ENCODE results near the gene HYAL4.
"Not testable (repeated sequence)": the region's sequence is repeated elsewhere in the genome, so short reads cannot be mapped to it uniquely, and the experiment has no call there.

The HYAL4 gene

DNA sequence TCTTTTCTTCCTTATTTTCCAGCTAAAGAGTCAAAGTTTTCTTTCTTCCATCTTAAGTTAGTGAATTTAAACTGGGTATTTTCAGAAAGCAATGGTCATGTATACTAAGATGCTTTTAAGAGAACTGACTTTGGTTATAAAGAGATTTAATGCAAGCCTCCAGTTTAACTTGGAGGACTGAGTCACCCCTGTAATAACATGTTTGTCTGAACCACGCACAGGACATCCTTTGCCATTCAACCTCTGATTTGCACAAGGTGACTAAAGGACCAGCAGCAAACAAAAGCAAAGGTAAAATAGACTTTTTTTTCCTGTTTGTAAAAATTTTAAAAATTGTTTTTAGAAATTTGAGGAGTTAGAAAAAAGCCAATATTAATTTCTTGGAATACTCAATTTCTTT, 2.9 kb downstream of the HYAL4 start:
- no peaks in the 10 kb centered on the region for H3K9me3 ChIP-seq (ENCODE audit: control insufficient read depth in 2 of 2, low read length in 2 of 2)
- H3K27ac ChIP-seq (ENCODE audit: low read length): no peak overlapping the region
- H3K9ac ChIP-seq (ENCODE audit: low read length in 2 of 2): no peak overlapping the region
- H3K36me3 ChIP-seq (ENCODE audit: control insufficient read depth in 2 of 2, insufficient read depth in 2 of 2, low read length in 2 of 2): no peaks in the 10 kb centered on the region
- no peaks in the 10 kb centered on the region for H3K27me3 ChIP-seq (ENCODE audit: control insufficient read depth in 1 of 2, insufficient read depth in 2 of 2, low read length in 2 of 2)
- H3K4me3 ChIP-seq (ENCODE audit: low read length in 2 of 2): no peak overlapping the region
- H3K4me1 ChIP-seq (ENCODE audit: control insufficient read depth, insufficient read depth, low read length): no peaks in the 10 kb centered on the region

DNA sequence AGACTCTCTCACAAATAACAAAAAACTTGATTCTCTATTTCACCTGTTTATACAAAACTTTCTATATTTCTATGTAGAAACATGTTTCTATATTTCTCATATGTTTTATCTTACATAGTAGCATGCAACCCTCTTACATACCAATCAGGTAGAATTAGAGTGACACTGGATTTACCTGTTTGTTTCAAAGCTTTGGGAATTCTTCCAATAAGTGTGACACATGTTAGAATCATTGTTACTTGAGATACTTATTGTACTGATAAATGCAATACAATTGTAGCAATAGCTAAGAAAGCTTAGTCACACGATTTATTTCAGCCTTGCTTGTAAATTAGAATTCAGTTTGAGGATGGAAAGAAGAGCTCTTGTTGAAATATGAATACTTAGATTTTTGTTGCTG, 4.9 kb downstream of the HYAL4 start:
- no peaks in the 10 kb centered on the region for H3K27me3 ChIP-seq (ENCODE audit: control insufficient read depth in 1 of 2, insufficient read depth in 2 of 2, low read length in 2 of 2)
- no peak overlapping the region for H3K4me3 ChIP-seq (ENCODE audit: low read length in 2 of 2)
- no peak overlapping the region for H3K9ac ChIP-seq (ENCODE audit: low read length in 2 of 2)
- H3K36me3 ChIP-seq (ENCODE audit: control insufficient read depth in 2 of 2, insufficient read depth in 2 of 2, low read length in 2 of 2): no peaks in the 10 kb centered on the region
- no peaks in the 10 kb centered on the region for H3K9me3 ChIP-seq (ENCODE audit: control insufficient read depth in 2 of 2, low read length in 2 of 2)
- no peak overlapping the region for H3K27ac ChIP-seq (ENCODE audit: low read length)
- H3K4me1 ChIP-seq (ENCODE audit: control insufficient read depth, insufficient read depth, low read length): no peaks in the 10 kb centered on the region

DNA sequence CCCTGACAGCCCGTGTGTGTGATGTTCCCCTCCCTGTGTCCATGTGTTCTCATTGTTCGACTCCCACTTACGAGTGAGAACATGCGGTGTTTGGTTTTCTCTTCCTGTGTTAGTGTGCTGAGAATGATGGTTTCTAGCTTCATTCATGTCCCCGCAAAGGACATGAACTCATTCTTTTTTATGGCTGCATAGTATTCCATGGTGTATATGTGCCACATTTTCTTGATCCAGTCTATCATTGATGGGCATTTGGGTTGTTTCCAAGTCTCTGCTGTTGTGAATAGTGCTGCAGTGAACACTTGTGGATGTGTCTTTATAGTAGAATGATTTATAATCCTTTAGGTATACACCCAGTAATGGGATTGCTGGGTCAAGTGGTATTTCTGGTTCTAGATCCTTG, 6.4 kb downstream of the HYAL4 start:
- H3K4me1 ChIP-seq (ENCODE audit: control insufficient read depth, insufficient read depth, low read length); H3K27me3 ChIP-seq (ENCODE audit: control insufficient read depth in 1 of 2, insufficient read depth in 2 of 2, low read length in 2 of 2): not testable (repeated sequence)

DNA sequence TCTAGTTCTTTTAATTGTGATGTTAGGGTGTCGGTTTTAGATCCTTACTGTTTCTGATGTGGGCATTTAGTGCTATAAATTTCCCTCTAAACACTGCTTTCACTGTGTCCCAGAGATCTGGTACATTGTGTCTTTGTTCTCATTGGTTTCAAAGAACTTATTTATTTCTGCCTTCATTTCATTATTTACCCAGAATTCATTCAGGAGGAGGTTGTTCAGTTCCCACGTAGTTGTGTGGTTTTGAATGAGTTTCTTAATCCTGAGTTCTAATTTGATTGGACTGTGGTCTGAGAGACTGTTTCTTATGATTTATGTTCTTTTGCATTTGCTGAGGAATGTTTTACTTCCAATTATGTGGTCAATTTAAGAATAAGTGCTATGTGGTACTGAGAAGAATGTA, 9.3 kb downstream of the HYAL4 start:
- H3K27me3 ChIP-seq (ENCODE audit: control insufficient read depth in 1 of 2, insufficient read depth in 2 of 2, low read length in 2 of 2); H3K9me3 ChIP-seq (ENCODE audit: control insufficient read depth in 2 of 2, low read length in 2 of 2); H3K4me3 ChIP-seq (ENCODE audit: low read length in 2 of 2); H3K36me3 ChIP-seq (ENCODE audit: control insufficient read depth in 2 of 2, insufficient read depth in 2 of 2, low read length in 2 of 2); H3K9ac ChIP-seq (ENCODE audit: low read length in 2 of 2); H3K4me1 ChIP-seq (ENCODE audit: control insufficient read depth, insufficient read depth, low read length); H3K27ac ChIP-seq (ENCODE audit: low read length): not testable (repeated sequence)

More for the DNA sequence above, 6.4 kb downstream of the HYAL4 start:
- not testable (repeated sequence) for H3K36me3 ChIP-seq (ENCODE audit: control insufficient read depth in 2 of 2, insufficient read depth in 2 of 2, low read length in 2 of 2); H3K9ac ChIP-seq (ENCODE audit: low read length in 2 of 2); H3K4me3 ChIP-seq (ENCODE audit: low read length in 2 of 2); H3K27ac ChIP-seq (ENCODE audit: low read length); H3K9me3 ChIP-seq (ENCODE audit: control insufficient read depth in 2 of 2, low read length in 2 of 2)

DNA sequence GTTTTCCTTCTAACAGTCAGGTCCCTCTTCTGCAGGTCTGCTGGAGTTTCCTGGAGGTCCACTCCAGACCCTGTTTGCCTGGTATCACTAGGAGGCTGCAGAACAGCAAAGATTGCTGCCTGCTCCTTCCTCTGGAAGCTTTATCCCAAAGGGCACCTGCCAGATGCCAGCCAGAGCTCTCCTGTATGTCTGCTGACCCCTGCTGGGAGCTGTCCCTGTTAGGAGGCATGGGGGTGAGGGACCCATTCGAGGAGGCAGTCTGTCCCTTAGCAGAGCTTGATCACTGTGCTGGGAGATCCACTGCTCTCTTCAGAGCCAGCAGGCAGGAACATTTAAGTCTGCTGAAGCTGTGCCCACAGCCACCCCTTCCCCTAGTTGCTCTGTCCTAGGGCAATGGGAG, 11.5 kb downstream of the HYAL4 start:
- H3K4me3 ChIP-seq (ENCODE audit: low read length in 2 of 2); H3K9me3 ChIP-seq (ENCODE audit: control insufficient read depth in 2 of 2, low read length in 2 of 2); H3K36me3 ChIP-seq (ENCODE audit: control insufficient read depth in 2 of 2, insufficient read depth in 2 of 2, low read length in 2 of 2); H3K27ac ChIP-seq (ENCODE audit: low read length); H3K4me1 ChIP-seq (ENCODE audit: control insufficient read depth, insufficient read depth, low read length); H3K27me3 ChIP-seq (ENCODE audit: control insufficient read depth in 1 of 2, insufficient read depth in 2 of 2, low read length in 2 of 2); H3K9ac ChIP-seq (ENCODE audit: low read length in 2 of 2): not testable (repeated sequence)

DNA sequence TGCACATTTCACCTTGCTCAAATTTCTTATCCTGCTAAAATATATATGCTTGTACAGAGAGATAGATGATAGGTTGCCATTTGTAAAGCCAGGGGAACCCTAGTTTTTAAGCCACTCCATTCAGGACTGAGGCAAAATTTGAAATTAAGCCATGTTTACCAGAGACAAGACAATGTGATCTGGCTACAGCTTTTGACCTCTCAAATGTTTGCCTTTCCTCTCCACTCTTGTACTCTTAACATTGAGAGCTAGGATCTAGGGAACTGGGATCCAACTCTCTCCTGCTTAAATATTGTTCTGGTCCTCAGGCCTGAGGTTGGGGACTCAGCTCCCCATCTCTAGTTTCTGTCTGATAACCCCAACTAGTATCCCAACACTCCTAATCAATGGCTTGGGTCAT, 15.9 kb downstream of the HYAL4 start:
- no peak overlapping the region for H3K9ac ChIP-seq (ENCODE audit: low read length in 2 of 2)
- no peaks in the 10 kb centered on the region for H3K4me1 ChIP-seq (ENCODE audit: control insufficient read depth, insufficient read depth, low read length)
- no peak overlapping the region for H3K4me3 ChIP-seq (ENCODE audit: low read length in 2 of 2)
- no peaks in the 10 kb centered on the region for H3K27me3 ChIP-seq (ENCODE audit: control insufficient read depth in 1 of 2, insufficient read depth in 2 of 2, low read length in 2 of 2)
- H3K36me3 ChIP-seq (ENCODE audit: control insufficient read depth in 2 of 2, insufficient read depth in 2 of 2, low read length in 2 of 2): no peaks in the 10 kb centered on the region
- no peak overlapping the region for H3K27ac ChIP-seq (ENCODE audit: low read length)
- no peaks in the 10 kb centered on the region for H3K9me3 ChIP-seq (ENCODE audit: control insufficient read depth in 2 of 2, low read length in 2 of 2)

DNA sequence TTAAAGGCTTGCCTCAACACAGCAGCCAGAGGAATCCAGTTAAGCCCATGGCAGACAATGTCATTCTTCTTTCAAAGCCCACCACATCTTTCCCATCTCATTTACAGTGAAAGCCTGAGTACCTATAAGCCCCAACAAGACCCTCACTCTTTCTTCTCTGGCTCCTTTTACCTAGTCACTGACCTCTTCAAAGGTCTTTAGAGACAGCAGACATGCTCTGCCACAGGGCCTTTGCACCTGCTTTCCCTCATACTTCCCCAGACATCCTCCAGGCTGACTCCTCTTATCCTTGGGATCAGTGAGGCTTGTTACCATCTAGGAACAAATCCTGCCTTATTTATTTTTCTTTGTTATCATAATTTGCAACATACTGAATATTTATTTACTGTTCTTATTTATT, 17.8 kb downstream of the HYAL4 start:
- no peak overlapping the region for H3K9ac ChIP-seq (ENCODE audit: low read length in 2 of 2)
- H3K27me3 ChIP-seq (ENCODE audit: control insufficient read depth in 1 of 2, insufficient read depth in 2 of 2, low read length in 2 of 2): no peaks in the 10 kb centered on the region
- H3K9me3 ChIP-seq (ENCODE audit: control insufficient read depth in 2 of 2, low read length in 2 of 2): no peaks in the 10 kb centered on the region
- no peaks in the 10 kb centered on the region for H3K36me3 ChIP-seq (ENCODE audit: control insufficient read depth in 2 of 2, insufficient read depth in 2 of 2, low read length in 2 of 2)
- H3K4me1 ChIP-seq (ENCODE audit: control insufficient read depth, insufficient read depth, low read length): no peaks in the 10 kb centered on the region
- no peak overlapping the region for H3K4me3 ChIP-seq (ENCODE audit: low read length in 2 of 2)
- H3K27ac ChIP-seq (ENCODE audit: low read length): no peak overlapping the region

DNA sequence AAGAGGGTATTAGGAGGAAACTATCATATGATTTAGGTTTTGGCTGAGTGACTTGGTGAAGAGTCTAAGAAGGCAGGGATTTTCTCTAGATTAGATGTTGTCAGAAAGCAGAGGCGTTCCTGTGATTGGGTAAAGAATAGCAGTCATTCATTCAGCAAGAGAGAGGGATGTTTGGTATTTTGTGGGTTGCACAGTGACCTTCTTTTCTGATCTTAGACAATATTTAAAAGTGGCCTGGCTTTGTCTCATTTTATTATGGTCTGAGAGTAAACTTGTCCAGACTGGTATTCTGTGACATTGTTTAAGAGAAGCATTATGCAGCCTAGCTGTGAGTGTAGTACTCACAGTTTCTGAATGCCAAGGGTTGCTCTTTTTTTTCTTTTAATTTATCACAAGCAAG, 18.5 kb downstream of the HYAL4 start:
- Histone ChIP-seq H3K4me3 (ENCODE audit: low read length in 2 of 2) (no peak overlapping the region), H3K4me1 (ENCODE audit: control insufficient read depth, insufficient read depth, low read length) (no peaks in the 10 kb centered on the region), H3K9me3 (ENCODE audit: control insufficient read depth in 2 of 2, low read length in 2 of 2) (no peaks in the 10 kb centered on the region), H3K36me3 (ENCODE audit: control insufficient read depth in 2 of 2, insufficient read depth in 2 of 2, low read length in 2 of 2) (no peaks in the 10 kb centered on the region), H3K27ac (ENCODE audit: low read length) (no peak overlapping the region), H3K27me3 (ENCODE audit: control insufficient read depth in 1 of 2, insufficient read depth in 2 of 2, low read length in 2 of 2) (no peaks in the 10 kb centered on the region), H3K9ac (ENCODE audit: low read length in 2 of 2) (no peak overlapping the region)

DNA sequence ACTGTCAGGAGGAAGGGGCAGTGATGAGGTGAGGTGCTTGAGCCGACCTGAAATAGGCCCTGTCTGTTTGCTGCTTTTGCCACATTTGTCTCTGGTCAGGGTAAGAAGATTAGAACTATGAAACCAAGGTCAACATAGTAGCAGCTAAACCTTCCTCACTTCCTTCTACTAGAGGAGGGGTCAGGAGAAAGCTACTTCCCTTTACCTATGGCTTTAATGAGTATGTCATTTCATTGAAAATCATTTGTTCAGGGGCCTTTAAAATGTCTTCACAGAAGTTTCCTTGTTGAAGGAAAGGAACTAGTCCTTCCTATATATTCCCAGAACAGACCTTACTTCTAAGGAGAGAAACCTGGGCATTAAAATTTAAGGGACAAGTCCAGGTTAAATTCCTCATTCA, 19.0 kb downstream of the HYAL4 start:
- no peaks in the 10 kb centered on the region for H3K4me1 ChIP-seq (ENCODE audit: control insufficient read depth, insufficient read depth, low read length)
- no peak overlapping the region for H3K27ac ChIP-seq (ENCODE audit: low read length)
- H3K27me3 ChIP-seq (ENCODE audit: control insufficient read depth in 1 of 2, insufficient read depth in 2 of 2, low read length in 2 of 2): no peaks in the 10 kb centered on the region
- no peaks in the 10 kb centered on the region for H3K36me3 ChIP-seq (ENCODE audit: control insufficient read depth in 2 of 2, insufficient read depth in 2 of 2, low read length in 2 of 2)
- no peak overlapping the region for H3K4me3 ChIP-seq (ENCODE audit: low read length in 2 of 2)
- no peak overlapping the region for H3K9ac ChIP-seq (ENCODE audit: low read length in 2 of 2)
- H3K9me3 ChIP-seq (ENCODE audit: control insufficient read depth in 2 of 2, low read length in 2 of 2): no peaks in the 10 kb centered on the region

DNA sequence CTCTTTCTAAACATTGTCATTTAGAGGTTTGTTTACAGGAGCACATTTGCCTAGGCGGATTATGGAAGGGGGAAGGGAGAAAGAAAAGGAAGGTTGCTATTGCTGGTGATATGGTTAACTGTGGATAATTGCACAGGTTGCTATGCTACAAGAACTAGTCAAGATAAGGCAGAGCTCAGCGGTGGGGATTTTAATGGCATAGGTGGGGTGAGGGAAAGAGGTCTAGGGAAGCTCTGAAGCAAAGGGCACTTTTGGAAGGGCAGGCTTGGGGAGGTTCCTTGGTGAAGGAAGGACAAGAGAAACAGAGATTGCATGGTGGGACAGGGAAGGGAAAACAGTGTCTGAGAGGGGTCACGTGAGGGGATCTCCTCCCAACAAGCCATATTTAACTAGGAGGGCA, 19.5 kb downstream of the HYAL4 start:
- H3K27me3 ChIP-seq (ENCODE audit: control insufficient read depth in 1 of 2, insufficient read depth in 2 of 2, low read length in 2 of 2): no peaks in the 10 kb centered on the region
- H3K4me1 ChIP-seq (ENCODE audit: control insufficient read depth, insufficient read depth, low read length): no peaks in the 10 kb centered on the region
- H3K4me3 ChIP-seq (ENCODE audit: low read length in 2 of 2): no peak overlapping the region
- H3K9me3 ChIP-seq (ENCODE audit: control insufficient read depth in 2 of 2, low read length in 2 of 2): no peaks in the 10 kb centered on the region
- no peaks in the 10 kb centered on the region for H3K36me3 ChIP-seq (ENCODE audit: control insufficient read depth in 2 of 2, insufficient read depth in 2 of 2, low read length in 2 of 2)
- H3K9ac ChIP-seq (ENCODE audit: low read length in 2 of 2): no peak overlapping the region
- no peak overlapping the region for H3K27ac ChIP-seq (ENCODE audit: low read length)

DNA sequence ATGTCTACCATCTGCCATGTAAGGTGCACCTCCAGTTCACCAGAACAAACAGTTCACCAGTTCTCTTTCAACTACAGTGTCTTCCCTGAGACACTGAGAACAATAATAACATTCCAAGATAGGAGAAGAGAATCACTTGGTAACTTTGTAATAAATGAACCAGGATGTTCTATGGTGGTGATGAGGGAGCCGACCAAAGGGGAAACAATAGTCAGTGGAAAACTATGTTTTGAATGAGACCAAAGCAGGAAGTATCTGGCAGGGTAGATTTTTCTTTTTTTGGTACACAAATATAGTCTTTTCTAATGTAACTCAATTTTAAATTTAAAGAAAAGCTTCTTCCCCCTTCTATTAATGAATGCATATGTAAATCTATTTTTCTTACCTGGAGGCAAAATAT, 20.0 kb downstream of the HYAL4 start:
- Histone ChIP-seq H3K9me3 (ENCODE audit: control insufficient read depth in 2 of 2, low read length in 2 of 2) (no peaks in the 10 kb centered on the region), H3K4me1 (ENCODE audit: control insufficient read depth, insufficient read depth, low read length) (no peaks in the 10 kb centered on the region), H3K4me3 (ENCODE audit: low read length in 2 of 2) (no peak overlapping the region), H3K36me3 (ENCODE audit: control insufficient read depth in 2 of 2, insufficient read depth in 2 of 2, low read length in 2 of 2) (no peaks in the 10 kb centered on the region), H3K27me3 (ENCODE audit: control insufficient read depth in 1 of 2, insufficient read depth in 2 of 2, low read length in 2 of 2) (no peaks in the 10 kb centered on the region), H3K9ac (ENCODE audit: low read length in 2 of 2) (no peak overlapping the region), H3K27ac (ENCODE audit: low read length) (no peak overlapping the region)
